GM12878 (cell line): Measurements from ENCODE around the gene PPP1R3C. TPM values are rescaled to one million over a fixed set of nuclear protein-coding genes. Genes with fewer than 3 reads are reported as not detected.

Experiments used
- ATAC-seq: fragments of 200-7000 bp; cut with Tn5 transposase; 3 replicates; pipeline ENCODE4 v1.9.1; 2020; ENCODE audit warnings: mild to moderate bottlenecking, moderate library complexity
- BruUV-seq: library from RNA; stranded (reverse); fragments of 400-500 nt; replicated peaks from 2 replicates; lab custom pipeline; 2021; lab: Mats Ljungman, UMichigan
- CTCF ChIA-PET: fragments of 300-600 bp; sonication (Branson Sonifier 250); formaldehyde crosslinking; extraction: SDS; loops from one replicate; lab custom pipeline; 2021; ENCODE audit warnings: inconsistent platforms; lab: Yijun Ruan, JAX
- POLR2A ChIA-PET: fragments of 350-600 bp; formaldehyde crosslinking; extraction: SDS; loops from one replicate; lab custom pipeline; 2021; ENCODE audit warnings: inconsistent platforms; lab: Charles Lee
- RAD21 ChIA-PET: fragments of 300-600 bp; sonication (Branson Sonifier 250); formaldehyde crosslinking; loops from one replicate; lab custom pipeline; 2023; ENCODE audit warnings: antibody characterized with exemption; ENCODE audit not compliant: unreplicated experiment; lab: Charles Lee
- SMC1A ChIA-PET: fragments of 300-600 bp; sonication (Branson Sonifier 250); formaldehyde crosslinking; loops from one replicate; lab custom pipeline; 2023; ENCODE audit not compliant: unreplicated experiment, uncharacterized antibody; lab: Charles Lee
- DNase-seq: peaks from one replicate; pipeline ENCODE4 v3.0.0-alpha.2; 2011; ENCODE audit warnings: low read depth, low spot score
- FAIRE-seq: peaks from 3 replicates; lab custom pipeline; 2011; peaks lifted over from hg19 to GRCh38; lab: Jason Lieb, UNC
- H2AFZ ChIP-seq: 2 replicates; pipeline ENCODE4 v1.6.0; 2011; ENCODE audit warnings: low read depth, low read length, control low read depth; ENCODE audit not compliant: control insufficient read depth
- H3K27ac ChIP-seq: 2 replicates; pipeline ENCODE4 v1.5.1; 2011; ENCODE audit warnings: control low read depth; ENCODE audit not compliant: control insufficient read depth, insufficient read depth
- H3K27me3 ChIP-seq, 2 experiments: replicated peaks in 1 of 2; 2 replicates each; pipeline versions ENCODE4 v1.6.0 to v1.6.1; 2011; ENCODE audit warnings: low read length in 1 of 2; ENCODE audit not compliant: control insufficient read depth in 2 of 2, insufficient read depth in 2 of 2
- H3K36me3 ChIP-seq, 2 experiments: 2 replicates each; pipeline ENCODE4 v1.5.1; 2011; ENCODE audit warnings: low read length in 1 of 2; ENCODE audit not compliant: control insufficient read depth in 2 of 2, insufficient read depth in 2 of 2
- H3K4me1 ChIP-seq: 2 replicates; pipeline ENCODE4 v1.6.1; 2011; ENCODE audit warnings: mild to moderate bottlenecking, low read length, moderate library complexity, mixed read lengths; ENCODE audit not compliant: control insufficient read depth, insufficient read depth
- H3K4me2 ChIP-seq: 2 replicates; pipeline ENCODE4 v1.6.0; 2011; ENCODE audit warnings: control low read depth; ENCODE audit not compliant: control insufficient read depth, insufficient read depth
- H3K4me3 ChIP-seq: fragments of 200-600 bp; sonication (generic); 2 replicates; pipeline ENCODE4 v1.5.1; 2016
- H3K79me2 ChIP-seq: 2 replicates; pipeline ENCODE4 v1.6.0; 2011; ENCODE audit warnings: low read length; ENCODE audit not compliant: control insufficient read depth, insufficient read depth
- H3K9ac ChIP-seq: 2 replicates; pipeline ENCODE4 v1.8.0; 2011; ENCODE audit warnings: low read length, control low read depth, mixed read lengths; ENCODE audit not compliant: control insufficient read depth, insufficient read depth
- H3K9me3 ChIP-seq: replicated peaks from 3 replicates; pipeline ENCODE4 v1.5.1; 2011; ENCODE audit warnings: mild to moderate bottlenecking, low read length; ENCODE audit not compliant: control insufficient read depth, insufficient read depth
- H4K20me1 ChIP-seq: 2 replicates; pipeline ENCODE4 v1.6.0; 2011; ENCODE audit not compliant: control insufficient read depth, insufficient read depth
- ELK1 ChIP-seq: IDR thresholded peaks from 2 replicates; pipeline ENCODE4 v1.6.1; 2012; ENCODE audit warnings: low read depth, low read length, improper control_type of control experiment
- FOXK2 ChIP-seq: fragments of 450-650 bp; IDR thresholded peaks from 2 replicates; pipeline ENCODE4 v1.6.1; 2017; ENCODE audit warnings: mild to moderate bottlenecking, moderate library complexity
- HCFC1 ChIP-seq: fragments of 150-350 bp; IDR thresholded peaks from 2 replicates; pipeline ENCODE4 v1.6.1; 2014; ENCODE audit warnings: low read length
- MTA2 ChIP-seq: fragments of 450-650 bp; IDR thresholded peaks from 2 replicates; pipeline ENCODE4 v1.6.1; 2016; ENCODE audit warnings: low read depth, mild to moderate bottlenecking, moderate library complexity
- NR2C1 ChIP-seq: fragments of 450-650 bp; IDR thresholded peaks from 2 replicates; pipeline ENCODE4 v1.6.1; 2017; ENCODE audit warnings: antibody characterized with exemption, mild to moderate bottlenecking, moderate library complexity
- RELA ChIP-seq: fragments of 450-650 bp; IDR thresholded peaks from 2 replicates; pipeline ENCODE4 v1.8.0; 2014; ENCODE audit warnings: borderline replicate concordance; ENCODE audit not compliant: partially characterized antibody
- RUNX3 ChIP-seq: IDR thresholded peaks from 2 replicates; pipeline ENCODE4 v1.6.1; 2012; ENCODE audit warnings: low read length, inconsistent platforms
- SIX5 ChIP-seq: IDR thresholded peaks from 2 replicates; pipeline ENCODE4 v1.6.1; 2011; ENCODE audit warnings: mild to moderate bottlenecking, low read depth, low read length, moderate library complexity; ENCODE audit not compliant: severe bottlenecking
- TAF1 ChIP-seq: IDR thresholded peaks from 2 replicates; pipeline ENCODE4 v1.6.1; 2011; ENCODE audit warnings: mild to moderate bottlenecking, low read depth, low read length, borderline replicate concordance
- WRNIP1 ChIP-seq: IDR thresholded peaks from 2 replicates; pipeline ENCODE4 v1.6.1; 2011; ENCODE audit warnings: low read depth, low read length, improper control_type of control experiment, borderline replicate concordance
- YBX1 ChIP-seq: fragments of 450-650 bp; IDR thresholded peaks from 2 replicates; pipeline ENCODE4 v1.6.1; 2016; ENCODE audit warnings: antibody characterized with exemption
- ZBTB40 ChIP-seq: fragments of 450-650 bp; IDR thresholded peaks from 2 replicates; pipeline ENCODE4 v1.6.1; 2016; ENCODE audit warnings: mild to moderate bottlenecking, moderate library complexity, borderline replicate concordance
- WGBS: methylation state at CpG from one replicate; pipeline ENCODE4 v1.1.6; 2016; ENCODE audit warnings: low lambda C conversion rate; ENCODE audit not compliant: insufficient replicate concordance, insufficient coverage; ENCODE audit errors: missing lambda C conversion rate; 5-methylcytosine and 5-hydroxymethylcytosine counted together
- in situ Hi-C: fragments of 300-500 bp; cut with MboI; formaldehyde crosslinking; loops from 9 replicates; pipeline ENCODE4 v1.14.3; 2018; ENCODE audit warnings: mixed read lengths
- intact Hi-C: fragments of 100-400 bp; cut with micrococcal nuclease; formaldehyde crosslinking; loops from one replicate; pipeline ENCODE4 v1.14.2; 2022; ENCODE audit not compliant: unreplicated experiment
- polyA plus RNA-seq, 11 experiments: library from polyadenylated mRNA; depleted of rRNA in 4 of 11; unstranded in 6 of 11; stranded (reverse) in 5 of 11; fragments of >200 nt; fragmentation: Nextera tagmentation in 4 of 11; fragmentation: Illumina TruSeq in 1 of 11; extraction: Ambion mirVana in 4 of 11; extraction: Trizol in 1 of 11; gene quantifications; 1 replicate in 1 of 11; 2 replicates in 10 of 11; pipeline versions ENCODE4 v1.2.1 to v1.2.3, GENCODE V29; 2011 to 2016; ENCODE audit warnings: inconsistent platforms in 2 of 11, missing spikeins in 2 of 11, low read depth in 1 of 11
- total RNA-seq, 4 experiments: library from RNA; depleted of rRNA in 3 of 4; stranded (reverse); fragments of >200 nt in 3 of 4; fragmentation: Illumina TruSeq in 1 of 4; extraction: Trizol in 1 of 4; gene quantifications; 2 replicates each; pipeline versions ENCODE4 v1.2.1 to v1.2.3, GENCODE V29; 2013 to 2021
- TF ChIP-seq, protein P1 (sequence below): fragments of 450-650 bp; formaldehyde crosslinking; IDR thresholded peaks from 2 replicates; pipeline ENCODE4 v1.4.0; 2022; ENCODE audit warnings: mild to moderate bottlenecking, moderate library complexity

The PPP1R3C gene
- total and polyA plus RNA-seq, 10 of the 15 experiments (the other 5 are each of a cell fraction or from before 2014, with no cell fraction given), result 0.01 to 0.08 (median 0.04) TPM; not detected in 6

GRCh38 chr10:91672021-91672608, 39.2 kb upstream of the PPP1R3C start (continued):
- no peak for TF ChIP-seq RUNX3
- TF ChIP-seq, protein P1, sequence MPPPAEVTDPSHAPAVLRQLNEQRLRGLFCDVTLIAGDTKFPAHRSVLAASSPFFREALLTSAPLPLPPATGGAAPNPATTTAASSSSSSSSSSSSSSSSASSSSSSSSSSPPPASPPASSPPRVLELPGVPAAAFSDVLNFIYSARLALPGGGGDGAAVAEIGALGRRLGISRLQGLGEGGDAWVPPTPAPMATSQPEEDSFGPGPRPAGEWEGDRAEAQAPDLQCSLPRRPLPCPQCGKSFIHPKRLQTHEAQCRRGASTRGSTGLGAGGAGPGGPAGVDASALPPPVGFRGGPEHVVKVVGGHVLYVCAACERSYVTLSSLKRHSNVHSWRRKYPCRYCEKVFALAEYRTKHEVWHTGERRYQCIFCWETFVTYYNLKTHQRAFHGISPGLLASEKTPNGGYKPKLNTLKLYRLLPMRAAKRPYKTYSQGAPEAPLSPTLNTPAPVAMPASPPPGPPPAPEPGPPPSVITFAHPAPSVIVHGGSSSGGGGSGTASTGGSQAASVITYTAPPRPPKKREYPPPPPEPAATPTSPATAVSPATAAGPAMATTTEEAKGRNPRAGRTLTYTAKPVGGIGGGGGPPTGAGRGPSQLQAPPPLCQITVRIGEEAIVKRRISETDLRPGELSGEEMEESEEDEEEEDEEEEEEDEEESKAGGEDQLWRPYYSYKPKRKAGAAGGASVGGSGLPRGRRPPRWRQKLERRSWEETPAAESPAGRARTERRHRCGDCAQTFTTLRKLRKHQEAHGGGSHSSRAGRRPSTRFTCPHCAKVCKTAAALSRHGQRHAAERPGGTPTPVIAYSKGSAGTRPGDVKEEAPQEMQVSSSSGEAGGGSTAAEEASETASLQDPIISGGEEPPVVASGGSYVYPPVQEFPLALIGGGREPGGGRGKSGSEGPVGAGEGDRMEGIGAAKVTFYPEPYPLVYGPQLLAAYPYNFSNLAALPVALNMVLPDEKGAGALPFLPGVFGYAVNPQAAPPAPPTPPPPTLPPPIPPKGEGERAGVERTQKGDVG (CRISPR knock-in tag), result no peak
- TF ChIP-seq TAF1, result no peak
- TF ChIP-seq FOXK2, result no peak
- TF ChIP-seq, all 136 proteins: peak for 0

GRCh38 chr10:91668913-91669312, 36.0 kb upstream of the PPP1R3C start:
- BruUV-seq, result no TSS peak
- Histone ChIP-seq H4K20me1 (no peaks in the 10 kb centered on the region), H3K27ac (no peak overlapping the region), H3K27me3 (no peaks in the 10 kb centered on the region), H3K4me3 (no peak overlapping the region), H3K79me2 (no peaks in the 10 kb centered on the region), H3K4me1 (no peaks in the 10 kb centered on the region), H3K4me2 (no peak overlapping the region), H3K36me3 (no peaks in the 10 kb centered on the region), H3K9ac (no peak overlapping the region), H2AFZ (no peak overlapping the region), H3K9me3 (no peaks in the 10 kb centered on the region)
- CTCF ChIA-PET, result no interaction called here
- 27% methylated on average over 3 of the region's 3 CpGs for WGBS
- DNase-seq, result no peak
- ATAC-seq, result no peak
- RAD21 ChIA-PET, result no interaction called here
- SMC1A ChIA-PET, result no interaction called here
- in situ Hi-C loops, result no loop called here
- FAIRE-seq, result no peak
- POLR2A ChIA-PET, result no interaction called here
- intact Hi-C loops, result no loop called here
- no peak for TF ChIP-seq YBX1
- no peak for TF ChIP-seq MTA2
- TF ChIP-seq ZBTB40, result no peak
- no peak for TF ChIP-seq HCFC1
- no peak for TF ChIP-seq RELA
- TF ChIP-seq WRNIP1, result no peak
- no peak for TF ChIP-seq TAF1
- no peak for TF ChIP-seq NR2C1
- TF ChIP-seq SIX5, result no peak
- TF ChIP-seq ELK1, result no peak
